ENCODE results near the gene RBBP8NL.

The RBBP8NL gene

GRCh38 chr20:62362991-62363919 is 64.1 kb downstream of the RBBP8NL start:
- Mint-ChIP-seq H3K4me3 (no peak overlapping the region), H3K36me3 (no peaks in the 10 kb centered on the region), H3K27me3 (peaks cover 47% of the 10 kb centered on the region), H3K4me1 (no peaks in the 10 kb centered on the region), H3K27ac (no peak overlapping the region), H3K9me3 (no peaks in the 10 kb centered on the region)
- CTCF ChIA-PET = no interaction called here
- DNase-seq = no peak

- no peak for DNase-seq
- Mint-ChIP-seq H3K27ac (no peak overlapping the region), H3K9me3 (no peaks in the 10 kb centered on the region), H3K4me3 (no peak overlapping the region), H3K4me1 (no peaks in the 10 kb centered on the region), H3K36me3 (no peaks in the 10 kb centered on the region), H3K27me3 (peaks cover 42% of the 10 kb centered on the region)
- CTCF ChIA-PET = no interaction called here
Observed at GRCh38 chr20:62362590-62362940, 64.8 kb downstream of the RBBP8NL start.

DNA sequence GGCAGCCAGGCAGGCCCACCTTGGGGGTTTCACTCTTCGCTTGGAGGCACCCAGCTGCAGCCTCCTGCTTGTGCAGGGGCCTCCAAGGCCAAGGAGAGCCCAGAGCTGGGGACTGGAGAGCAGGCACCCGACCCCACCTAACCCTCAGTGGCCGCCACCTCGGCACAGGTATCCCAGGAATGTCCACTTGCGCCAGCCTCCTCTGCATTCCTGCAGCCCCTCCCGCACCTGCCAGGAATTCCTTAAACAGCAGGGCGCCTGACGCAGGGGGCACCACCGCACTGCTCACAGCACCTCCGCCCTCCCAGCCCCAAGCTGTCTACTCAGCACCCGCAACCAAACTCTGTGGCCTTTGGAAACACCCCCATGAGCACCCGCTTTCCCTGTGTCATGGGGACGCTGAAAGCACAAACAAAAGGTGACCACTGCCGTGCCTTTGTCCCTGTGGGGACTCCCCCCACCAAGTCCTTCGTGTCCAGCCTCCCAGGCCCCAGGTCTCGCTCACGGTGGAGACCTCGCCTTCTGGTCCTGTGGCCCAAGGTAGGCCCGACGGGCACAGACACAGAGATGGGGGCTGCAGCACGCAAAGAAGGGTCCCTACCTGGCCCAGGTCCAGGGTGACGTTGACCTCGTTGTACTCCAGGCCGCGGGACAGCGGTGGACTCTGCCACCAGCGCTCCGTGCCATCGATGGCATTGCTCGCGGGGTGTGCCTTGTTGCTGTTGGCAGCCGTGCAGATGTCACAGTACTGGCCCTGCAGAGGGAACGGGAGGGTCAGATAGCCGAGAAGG is 65.3 kb downstream of the RBBP8NL start:
- no peak overlapping the region for H3K4me3 Mint-ChIP-seq
- CTCF ChIA-PET = no interaction called here
- H3K27me3 Mint-ChIP-seq = peaks cover 42% of the 10 kb centered on the region
- no peaks in the 10 kb centered on the region for H3K9me3 Mint-ChIP-seq
- no peaks in the 10 kb centered on the region for H3K36me3 Mint-ChIP-seq
- H3K27ac Mint-ChIP-seq = no peak overlapping the region
- H3K4me1 Mint-ChIP-seq = no peaks in the 10 kb centered on the region
- no peak for DNase-seq

GRCh38 chr20:62360854-62361798 is 66.2 kb downstream of the RBBP8NL start:
- H3K4me1 Mint-ChIP-seq = no peaks in the 10 kb centered on the region
- CTCF ChIA-PET = no interaction called here
- H3K27me3 Mint-ChIP-seq = peaks cover 42% of the 10 kb centered on the region
- no peak overlapping the region for H3K27ac Mint-ChIP-seq
- DNase-seq = no peak
- H3K36me3 Mint-ChIP-seq = no peaks in the 10 kb centered on the region
- H3K4me3 Mint-ChIP-seq = no peak overlapping the region
- H3K9me3 Mint-ChIP-seq = no peaks in the 10 kb centered on the region

Data from activated naive CD4-positive, alpha-beta T cell treated with anti-CD3 and anti-CD28 coated beads, Interleukin-2, amount 10 ng/mL, durations not matched to agents 7 days and 5 days (primary cell).